Colonic mucosa (tissue), 4 donors: ENCODE measurements around the gene GORASP1. TPM values are rescaled to one million over a fixed set of nuclear protein-coding genes. Genes with fewer than 3 reads are reported as not detected.
A peak's percentile ranks its signal among the peaks of the same experiment; 100 is the strongest.

Experiments
- DNase-seq: peaks from one replicate; pipeline ENCODE4 v3.0.0-alpha.2; 2020
- H3K27ac ChIP-seq: fragments of 200-600 bp; one replicate; pipeline ENCODE4 v1.8.0; 2021
- H3K27me3 ChIP-seq: fragments of 200-600 bp; one replicate; pipeline ENCODE4 v1.8.0; 2021
- H3K36me3 ChIP-seq: fragments of 200-600 bp; one replicate; pipeline ENCODE4 v1.8.0; 2021
- H3K4me1 ChIP-seq: fragments of 200-600 bp; one replicate; pipeline ENCODE4 v1.8.0; 2021; ENCODE audit warnings: mild to moderate bottlenecking
- H3K4me3 ChIP-seq: fragments of 200-600 bp; one replicate; pipeline ENCODE4 v1.8.0; 2021
- H3K9ac ChIP-seq, 2 donors: one replicate each; pipeline ENCODE4 v1.7.0; 2013; ENCODE audit warnings: control low read depth in 2 of 2, low read depth in 2 of 2, low read length in 2 of 2
- H3K9me3 ChIP-seq: fragments of 200-600 bp; one replicate; pipeline ENCODE4 v1.8.0; 2021
- intact Hi-C: fragments of 100-400 bp; cut with DNase I; formaldehyde crosslinking; loops from one replicate; pipeline ENCODE4 v1.14.1; 2022
- total RNA-seq, 2 donors: library from RNA; stranded (reverse); fragmentation: NEBNext Ultra II Directional in 1 of 2; extraction: Animal tissue kit (Norgen Biotek cat#: 25700) in 1 of 2; gene quantifications; one replicate each; pipeline ENCODE4 v1.2.1, GENCODE V29; 2021
- TF ChIP-seq, protein P1 (sequence below): fragments of 200-600 bp; IDR thresholded peaks from one replicate; pipeline ENCODE4 v1.8.0; 2022; ENCODE audit warnings: antibody characterized with exemption, mild to moderate bottlenecking
- donor health status: healthy.
- donor health status: DM: no; HTN: no; CAD: no.
- donor health status: DM: no; HTN: no; CAD: no.

Gene GORASP1
- total RNA-seq, 2 donors from 2014 or later = 84.2 to 106 TPM

- peak; percentile 42 for DNase-seq
- H3K36me3 ChIP-seq = no peaks in the 10 kb centered on the region
- no peaks in the 10 kb centered on the region for H3K9me3 ChIP-seq
- no peaks in the 10 kb centered on the region for H3K27me3 ChIP-seq
- no peak overlapping the region for H3K27ac ChIP-seq
- intact Hi-C loops = loop anchor here (5.0 to 10.0 kb wide), 2 partner anchors 161 to 259 kb away; partner anchors contain the start of gene SLC25A38
- peaks cover 5% of the 10 kb centered on the region for H3K4me1 ChIP-seq
- TF ChIP-seq, protein P1, sequence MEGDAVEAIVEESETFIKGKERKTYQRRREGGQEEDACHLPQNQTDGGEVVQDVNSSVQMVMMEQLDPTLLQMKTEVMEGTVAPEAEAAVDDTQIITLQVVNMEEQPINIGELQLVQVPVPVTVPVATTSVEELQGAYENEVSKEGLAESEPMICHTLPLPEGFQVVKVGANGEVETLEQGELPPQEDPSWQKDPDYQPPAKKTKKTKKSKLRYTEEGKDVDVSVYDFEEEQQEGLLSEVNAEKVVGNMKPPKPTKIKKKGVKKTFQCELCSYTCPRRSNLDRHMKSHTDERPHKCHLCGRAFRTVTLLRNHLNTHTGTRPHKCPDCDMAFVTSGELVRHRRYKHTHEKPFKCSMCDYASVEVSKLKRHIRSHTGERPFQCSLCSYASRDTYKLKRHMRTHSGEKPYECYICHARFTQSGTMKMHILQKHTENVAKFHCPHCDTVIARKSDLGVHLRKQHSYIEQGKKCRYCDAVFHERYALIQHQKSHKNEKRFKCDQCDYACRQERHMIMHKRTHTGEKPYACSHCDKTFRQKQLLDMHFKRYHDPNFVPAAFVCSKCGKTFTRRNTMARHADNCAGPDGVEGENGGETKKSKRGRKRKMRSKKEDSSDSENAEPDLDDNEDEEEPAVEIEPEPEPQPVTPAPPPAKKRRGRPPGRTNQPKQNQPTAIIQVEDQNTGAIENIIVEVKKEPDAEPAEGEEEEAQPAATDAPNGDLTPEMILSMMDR = no peak
- H3K9ac ChIP-seq = no peak overlapping the region
- no peak overlapping the region for H3K4me3 ChIP-seq
Measured at GRCh38 chr3:39125841-39126500, 18.5 kb upstream of the GORASP1 start.

GRCh38 chr3:39124876-39125840 is 17.7 kb upstream of the GORASP1 start:
- H3K4me3 ChIP-seq = no peak overlapping the region
- TF ChIP-seq, protein P1 = peak; percentile 29
- no peaks in the 10 kb centered on the region for H3K9me3 ChIP-seq
- intact Hi-C loops = loop anchor here (5.0 to 10.0 kb wide), 2 partner anchors 162 to 260 kb away; partner anchors contain the start of gene SLC25A38
- H3K27ac ChIP-seq = no peak overlapping the region
- peak; percentile 47 for DNase-seq
- peaks cover 5% of the 10 kb centered on the region for H3K4me1 ChIP-seq
- no peaks in the 10 kb centered on the region for H3K27me3 ChIP-seq
- H3K36me3 ChIP-seq = no peaks in the 10 kb centered on the region
- H3K9ac ChIP-seq = no peak overlapping the region

DNA sequence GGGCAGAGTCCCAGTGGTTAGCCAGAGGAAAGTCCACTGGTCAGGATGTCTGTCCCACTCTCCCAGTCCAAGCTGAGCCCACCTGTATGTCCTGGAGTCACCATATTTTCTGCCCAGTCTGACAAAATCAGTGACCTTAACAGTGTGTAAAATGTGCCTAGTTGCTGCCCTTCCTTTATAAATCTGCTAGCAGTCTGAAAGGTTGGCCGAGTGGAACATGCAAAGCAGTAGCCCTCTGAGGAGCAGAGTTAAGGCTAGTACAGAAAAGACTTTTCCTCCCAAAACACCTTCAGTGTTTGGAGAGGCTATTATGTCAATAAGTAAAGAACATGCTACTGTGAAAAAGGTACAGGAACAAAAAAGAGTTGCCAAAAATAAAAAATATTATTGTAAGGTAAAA is 15.4 kb upstream of the GORASP1 start:
- Histone ChIP-seq H3K27ac (no peak overlapping the region), H3K36me3 (no peaks in the 10 kb centered on the region), H3K9me3 (no peaks in the 10 kb centered on the region), H3K27me3 (no peaks in the 10 kb centered on the region), H3K9ac (no peak overlapping the region), H3K4me1 (peaks cover 5% of the 10 kb centered on the region), H3K4me3 (no peak overlapping the region)
- TF ChIP-seq, protein P1 = no peak
- intact Hi-C loops = loop anchor here (10.0 kb wide), 1 partner anchor 262 kb away; the partner anchor contains the start of gene SLC25A38
- no peak for DNase-seq

DNA sequence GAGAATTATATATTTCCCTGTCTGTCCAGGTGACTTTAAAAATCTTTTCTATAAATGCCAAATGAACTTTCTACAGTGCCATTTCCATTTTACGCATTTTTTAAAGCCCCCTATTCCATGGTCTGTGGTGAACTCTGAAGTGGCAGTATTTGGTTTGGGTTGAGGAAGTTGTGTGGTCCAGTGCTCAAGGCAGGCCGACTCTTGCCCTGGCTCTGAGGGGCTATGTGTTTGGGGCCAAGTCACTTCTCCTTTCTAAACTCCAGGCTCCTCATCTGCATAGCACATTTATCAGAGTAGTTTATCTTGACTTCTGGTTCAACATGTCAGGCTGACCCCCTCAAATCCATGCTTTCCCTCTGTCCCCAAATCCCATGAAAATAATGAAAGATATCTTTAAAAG is 14.2 kb upstream of the GORASP1 start:
- DNase-seq = no peak
- H3K27me3 ChIP-seq = no peaks in the 10 kb centered on the region
- TF ChIP-seq, protein P1 = no peak
- H3K9ac ChIP-seq = no peak overlapping the region
- no peak overlapping the region for H3K4me3 ChIP-seq
- no peaks in the 10 kb centered on the region for H3K9me3 ChIP-seq
- H3K4me1 ChIP-seq = peaks cover 5% of the 10 kb centered on the region
- H3K36me3 ChIP-seq = no peaks in the 10 kb centered on the region
- intact Hi-C loops = loop anchor here (10.0 kb wide), 1 partner anchor 263 kb away; the partner anchor contains the start of gene SLC25A38
- H3K27ac ChIP-seq = no peak overlapping the region

GRCh38 chr3:39118931-39119660 is 11.7 kb upstream of the GORASP1 start:
- no peak overlapping the region for H3K27ac ChIP-seq
- H3K9me3 ChIP-seq = no peaks in the 10 kb centered on the region
- H3K27me3 ChIP-seq = no peaks in the 10 kb centered on the region
- H3K4me3 ChIP-seq = no peak overlapping the region
- no peak for DNase-seq
- no peak overlapping the region for H3K9ac ChIP-seq
- no peaks in the 10 kb centered on the region for H3K4me1 ChIP-seq
- no peaks in the 10 kb centered on the region for H3K36me3 ChIP-seq
- intact Hi-C loops = no loop called here
- TF ChIP-seq, protein P1 = no peak
